Panc1 (cell line): ENCODE measurements around the gene NR4A1. TPM values are rescaled to one million over a fixed set of nuclear protein-coding genes. Genes with fewer than 3 reads are reported as not detected.
A peak's percentile ranks its signal among the peaks of the same experiment; 100 is the strongest.

Source experiments
- ATAC-seq: fragments of 200-7000 bp; cut with Tn5 transposase; 2 replicates; pipeline ENCODE4 v1.9.1; 2020; ENCODE audit warnings: mild to moderate bottlenecking, moderate library complexity
- BruUV-seq: library from RNA; stranded (reverse); fragments of 400-500 nt; replicated peaks from 2 replicates; lab custom pipeline; 2021; lab: Mats Ljungman, UMichigan
- CTCF ChIA-PET: fragments of 300-600 bp; sonication (Branson Sonifier 250); formaldehyde crosslinking; loops from one replicate; lab custom pipeline; 2022; ENCODE audit warnings: antibody characterized with exemption; lab: Charles Lee
- POLR2A ChIA-PET: fragments of 300-600 bp; sonication (Branson Sonifier 250); formaldehyde crosslinking; loops from one replicate; lab custom pipeline; 2022; ENCODE audit warnings: antibody characterized with exemption; lab: Charles Lee
- DNase-seq: peaks from one replicate; pipeline ENCODE4 v3.0.0-alpha.2; 2010; ENCODE audit warnings: low read depth, low spot score
- H3K27ac ChIP-seq: 2 replicates; pipeline ENCODE4 v1.5.1; 2011; ENCODE audit warnings: mild to moderate bottlenecking, low read length, inconsistent platforms
- H3K27me3 ChIP-seq: fragments of 200-500 bp; sonication (Bioruptor generic); 2 replicates; pipeline ENCODE4 v1.6.0; 2014; ENCODE audit warnings: low read length, inconsistent platforms; ENCODE audit not compliant: control insufficient read depth, insufficient read depth
- H3K36me3 ChIP-seq: fragments of 200-500 bp; sonication (Bioruptor generic); 2 replicates; pipeline ENCODE4 v1.5.1; 2014; ENCODE audit warnings: inconsistent platforms, mild to moderate bottlenecking, low read length, moderate library complexity; ENCODE audit not compliant: control insufficient read depth, insufficient read depth
- H3K4me1 ChIP-seq: 2 replicates; pipeline ENCODE4 v1.5.1; 2011; ENCODE audit warnings: inconsistent platforms, mild to moderate bottlenecking, low read length, moderate library complexity; ENCODE audit not compliant: control insufficient read depth, insufficient read depth
- H3K4me3 ChIP-seq, 2 experiments: 2 replicates each; pipeline ENCODE4 v1.5.1; 2011 to 2012; ENCODE audit warnings: low read depth in 2 of 2, low read length in 2 of 2, mild to moderate bottlenecking in 2 of 2, inconsistent platforms in 1 of 2, moderate library complexity in 1 of 2
- H3K9me3 ChIP-seq: fragments of 200-500 bp; sonication (Bioruptor generic); 2 replicates; pipeline ENCODE4 v1.5.1; 2014; ENCODE audit warnings: low read depth, mild to moderate bottlenecking, inconsistent platforms, low read length, moderate library complexity; ENCODE audit not compliant: control insufficient read depth, insufficient read depth
- POLR2AphosphoS5 ChIP-seq: IDR thresholded peaks from 2 replicates; pipeline ENCODE4 v1.6.1; 2012; ENCODE audit warnings: mild to moderate bottlenecking, low read depth, low read length, moderate library complexity
- SIN3A ChIP-seq: IDR thresholded peaks from 2 replicates; pipeline ENCODE4 v1.6.1; 2012; ENCODE audit warnings: low read depth, mild to moderate bottlenecking, low read length, moderate library complexity, borderline replicate concordance; ENCODE audit not compliant: insufficient read depth
- TCF7L2 ChIP-seq: IDR thresholded peaks from 2 replicates; pipeline ENCODE4 v1.6.1; 2011; ENCODE audit warnings: mild to moderate bottlenecking, low read depth, low read length, inconsistent platforms
- in situ Hi-C: cut with HindIII; loops from 2 replicates; pipeline ENCODE4 v1.10.0; 2016; ENCODE audit warnings: low sequenced_read_pairs, low pct_unique_long_range_greater_than_20kb
- intact Hi-C: fragments of 100-400 bp; cut with micrococcal nuclease; formaldehyde crosslinking; loops from one replicate; pipeline ENCODE4 v1.10.0; 2022; ENCODE audit not compliant: unreplicated experiment
- total RNA-seq: library from RNA; stranded (reverse); gene quantifications from one replicate; pipeline ENCODE4 v1.2.1, GENCODE V29; 2021; ENCODE audit not compliant: unreplicated experiment
- TF ChIP-seq, protein P1 (sequence below): fragments of 450-650 bp; IDR thresholded peaks from 2 replicates; pipeline ENCODE4 v1.5.1; 2017; ENCODE audit warnings: mild to moderate bottlenecking
- TF ChIP-seq, protein P2 (sequence below), 2 experiments: IDR thresholded peaks; 2 replicates each; pipeline ENCODE4 v1.6.1; 2011 to 2012; ENCODE audit warnings: low read depth in 2 of 2, control low read depth in 1 of 2, low read length in 1 of 2, mild to moderate bottlenecking in 1 of 2, moderate library complexity in 1 of 2; ENCODE audit not compliant: insufficient read depth in 1 of 2

NR4A1 gene
- total RNA-seq, 1 experiment from 2014 or later = 2.0 TPM

DNA sequence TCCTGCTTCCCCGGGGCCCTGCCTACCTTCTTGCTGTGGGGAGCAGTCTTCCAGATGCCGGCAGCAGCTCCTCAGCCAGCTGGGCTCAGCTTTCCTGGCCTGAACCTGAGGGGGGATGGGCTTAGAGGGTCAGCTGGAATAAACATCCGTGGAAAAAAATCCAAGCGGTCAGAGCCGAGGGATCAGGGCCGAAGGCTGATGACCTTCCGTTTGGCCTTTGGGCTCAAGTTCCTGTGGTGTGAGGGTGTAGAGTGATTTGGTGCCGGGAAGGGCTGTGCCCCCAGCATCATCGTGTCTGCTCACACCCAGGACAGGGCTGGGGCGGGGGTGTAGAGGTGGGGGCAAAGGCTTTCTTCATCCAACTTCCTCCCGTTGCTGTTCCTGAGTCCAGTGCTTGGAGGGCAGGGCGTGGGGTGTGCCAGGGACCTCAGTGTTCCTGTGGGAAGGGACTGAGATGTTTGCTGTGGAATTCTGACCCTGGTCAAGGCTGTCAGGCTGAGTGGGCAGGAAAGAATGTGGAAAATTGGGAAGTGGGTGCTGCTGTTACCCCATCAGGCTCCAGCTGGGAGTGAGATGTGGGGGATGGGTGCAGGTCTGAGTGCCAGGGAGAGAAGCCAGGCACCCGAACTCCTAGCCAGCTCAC lies 30.9 kb downstream of the NR4A1 start:
- ChIA-PET POLR2A (no interaction called here), CTCF (interaction anchor here (0.6 to 3.7 kb wide), 7 partner anchors 11 to 103 kb away, joined by 3 to 47 read pairs (median 4); no protein-coding TSS in a partner anchor)
- TF ChIP-seq TCF7L2 = no peak
- TF ChIP-seq, protein P1, sequence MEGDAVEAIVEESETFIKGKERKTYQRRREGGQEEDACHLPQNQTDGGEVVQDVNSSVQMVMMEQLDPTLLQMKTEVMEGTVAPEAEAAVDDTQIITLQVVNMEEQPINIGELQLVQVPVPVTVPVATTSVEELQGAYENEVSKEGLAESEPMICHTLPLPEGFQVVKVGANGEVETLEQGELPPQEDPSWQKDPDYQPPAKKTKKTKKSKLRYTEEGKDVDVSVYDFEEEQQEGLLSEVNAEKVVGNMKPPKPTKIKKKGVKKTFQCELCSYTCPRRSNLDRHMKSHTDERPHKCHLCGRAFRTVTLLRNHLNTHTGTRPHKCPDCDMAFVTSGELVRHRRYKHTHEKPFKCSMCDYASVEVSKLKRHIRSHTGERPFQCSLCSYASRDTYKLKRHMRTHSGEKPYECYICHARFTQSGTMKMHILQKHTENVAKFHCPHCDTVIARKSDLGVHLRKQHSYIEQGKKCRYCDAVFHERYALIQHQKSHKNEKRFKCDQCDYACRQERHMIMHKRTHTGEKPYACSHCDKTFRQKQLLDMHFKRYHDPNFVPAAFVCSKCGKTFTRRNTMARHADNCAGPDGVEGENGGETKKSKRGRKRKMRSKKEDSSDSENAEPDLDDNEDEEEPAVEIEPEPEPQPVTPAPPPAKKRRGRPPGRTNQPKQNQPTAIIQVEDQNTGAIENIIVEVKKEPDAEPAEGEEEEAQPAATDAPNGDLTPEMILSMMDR = no peak
- TF ChIP-seq, protein P2, sequence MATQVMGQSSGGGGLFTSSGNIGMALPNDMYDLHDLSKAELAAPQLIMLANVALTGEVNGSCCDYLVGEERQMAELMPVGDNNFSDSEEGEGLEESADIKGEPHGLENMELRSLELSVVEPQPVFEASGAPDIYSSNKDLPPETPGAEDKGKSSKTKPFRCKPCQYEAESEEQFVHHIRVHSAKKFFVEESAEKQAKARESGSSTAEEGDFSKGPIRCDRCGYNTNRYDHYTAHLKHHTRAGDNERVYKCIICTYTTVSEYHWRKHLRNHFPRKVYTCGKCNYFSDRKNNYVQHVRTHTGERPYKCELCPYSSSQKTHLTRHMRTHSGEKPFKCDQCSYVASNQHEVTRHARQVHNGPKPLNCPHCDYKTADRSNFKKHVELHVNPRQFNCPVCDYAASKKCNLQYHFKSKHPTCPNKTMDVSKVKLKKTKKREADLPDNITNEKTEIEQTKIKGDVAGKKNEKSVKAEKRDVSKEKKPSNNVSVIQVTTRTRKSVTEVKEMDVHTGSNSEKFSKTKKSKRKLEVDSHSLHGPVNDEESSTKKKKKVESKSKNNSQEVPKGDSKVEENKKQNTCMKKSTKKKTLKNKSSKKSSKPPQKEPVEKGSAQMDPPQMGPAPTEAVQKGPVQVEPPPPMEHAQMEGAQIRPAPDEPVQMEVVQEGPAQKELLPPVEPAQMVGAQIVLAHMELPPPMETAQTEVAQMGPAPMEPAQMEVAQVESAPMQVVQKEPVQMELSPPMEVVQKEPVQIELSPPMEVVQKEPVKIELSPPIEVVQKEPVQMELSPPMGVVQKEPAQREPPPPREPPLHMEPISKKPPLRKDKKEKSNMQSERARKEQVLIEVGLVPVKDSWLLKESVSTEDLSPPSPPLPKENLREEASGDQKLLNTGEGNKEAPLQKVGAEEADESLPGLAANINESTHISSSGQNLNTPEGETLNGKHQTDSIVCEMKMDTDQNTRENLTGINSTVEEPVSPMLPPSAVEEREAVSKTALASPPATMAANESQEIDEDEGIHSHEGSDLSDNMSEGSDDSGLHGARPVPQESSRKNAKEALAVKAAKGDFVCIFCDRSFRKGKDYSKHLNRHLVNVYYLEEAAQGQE (IDR thresholded peaks at IDR 0.05; ENCODE audit: insufficient read depth in 1 of 2, low read depth in 2 of 2, low read length in 1 of 2) = no peak
- no peak for TF ChIP-seq POLR2AphosphoS5
- TF ChIP-seq SIN3A = no peak
- DNase-seq (no peak), ATAC-seq (no peak)
- Histone ChIP-seq H3K9me3 (no peaks in the 10 kb centered on the region), H3K4me3 (no peak overlapping the region), H3K27ac (no peak overlapping the region), H3K27me3 (no peaks in the 10 kb centered on the region), H3K4me1 (peaks cover 7% of the 10 kb centered on the region; the same call in 1 of the 2 replicates), H3K36me3 (no peaks in the 10 kb centered on the region)
- BruUV-seq = no TSS peak
- in situ Hi-C loops (no loop called here), intact Hi-C loops (no loop called here)

DNA sequence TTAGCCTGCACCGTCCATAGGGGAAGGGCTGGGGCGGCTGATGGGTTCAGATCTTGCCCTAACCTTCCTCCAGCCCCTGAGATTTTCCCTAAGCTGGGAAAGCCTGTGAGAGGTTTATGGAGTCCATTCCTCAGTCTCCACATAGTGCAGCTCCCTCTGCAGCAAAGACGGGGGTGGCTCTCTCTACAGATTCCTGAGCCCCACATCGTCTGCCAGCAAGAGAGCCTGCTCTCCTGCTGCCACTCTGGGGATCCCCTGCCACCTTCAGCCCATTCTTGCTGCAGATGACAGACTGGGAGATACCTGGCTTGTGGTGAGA lies 31.4 kb downstream of the NR4A1 start:
- intact Hi-C loops = no loop called here
- ChIA-PET CTCF (interaction anchor here (0.6 to 3.7 kb wide), 7 partner anchors 11 to 104 kb away, joined by 3 to 47 read pairs (median 4); partner anchors contain the start of gene NR4A1), POLR2A (no interaction called here)
- DNase-seq (no peak), ATAC-seq (peak; percentile 18)
- no TSS peak for BruUV-seq
- Histone ChIP-seq H3K4me3 (no peak overlapping the region), H3K27ac (no peak overlapping the region), H3K36me3 (no peaks in the 10 kb centered on the region), H3K9me3 (no peaks in the 10 kb centered on the region), H3K27me3 (no peaks in the 10 kb centered on the region), H3K4me1 (peaks cover 7% of the 10 kb centered on the region; the same call in 1 of the 2 replicates)
- in situ Hi-C loops = no loop called here
- TF ChIP-seq, protein P1 = no peak
- TF ChIP-seq TCF7L2 (no peak), POLR2AphosphoS5 (no peak), SIN3A (no peak)
- TF ChIP-seq, protein P2 (IDR thresholded peaks at IDR 0.05; ENCODE audit: insufficient read depth in 1 of 2, low read depth in 2 of 2, low read length in 1 of 2) = no peak
